ENCODE data around the gene MRPL20.

The MRPL20 gene

DNA sequence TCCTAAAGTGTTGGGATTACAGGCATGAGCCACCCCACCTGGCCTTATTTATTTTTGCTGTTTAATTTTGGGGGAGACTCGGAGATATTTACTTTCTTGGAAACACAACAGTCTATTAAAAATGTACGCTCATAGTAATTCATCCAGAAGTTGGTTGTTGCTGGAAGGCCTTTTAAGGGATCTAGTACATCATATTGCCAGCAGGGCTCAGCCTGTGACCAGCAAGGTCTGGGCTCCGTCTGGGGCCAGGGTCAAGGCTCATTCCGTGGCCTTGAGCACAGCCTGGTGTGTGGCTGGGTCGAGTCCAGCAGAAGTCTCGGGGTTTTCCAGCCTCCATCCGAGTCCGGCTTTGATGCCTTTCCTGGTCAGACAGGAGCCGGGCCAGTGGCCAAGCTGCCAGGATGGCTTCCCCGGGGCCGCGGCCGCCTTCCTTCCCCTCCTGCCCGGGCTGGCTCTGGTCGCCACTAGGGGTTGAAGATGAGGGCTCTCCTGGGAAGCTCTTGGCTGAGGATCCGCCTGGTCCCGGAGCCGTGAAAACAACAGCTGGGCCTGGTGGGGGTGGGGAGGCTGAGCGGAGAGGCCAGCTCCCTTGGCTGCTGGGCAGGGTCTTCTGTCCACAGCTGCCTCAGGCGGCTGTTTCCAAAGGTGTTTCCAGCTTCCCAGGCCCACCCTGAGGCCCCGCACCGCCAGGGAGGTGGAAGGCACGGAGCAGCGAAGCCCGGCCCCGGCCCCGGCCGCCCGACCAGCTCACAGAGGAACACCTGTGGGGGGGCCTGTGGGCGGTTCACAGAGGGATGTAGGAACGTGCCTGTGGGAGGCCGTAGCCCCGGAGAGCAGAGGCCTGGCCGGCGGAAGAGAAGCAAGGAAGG is 23.3 kb upstream of the MRPL20 start:
- TF ChIP-seq TCF12 (IDR thresholded peaks at IDR 0.05; ENCODE audit: low read depth) (no peak), YY1 (IDR thresholded peaks at IDR 0.05; ENCODE audit: low read depth) (no peak), TAF1 (IDR thresholded peaks at IDR 0.05; ENCODE audit: low read depth) (no peak), CREB1 (IDR thresholded peaks at IDR 0.05; ENCODE audit: low read depth) (no peak), EP300 (IDR thresholded peaks at IDR 0.05; ENCODE audit: borderline replicate concordance) (no peak), EGR1 (IDR thresholded peaks at IDR 0.05) (no peak)
- TF ChIP-seq, protein P1, sequence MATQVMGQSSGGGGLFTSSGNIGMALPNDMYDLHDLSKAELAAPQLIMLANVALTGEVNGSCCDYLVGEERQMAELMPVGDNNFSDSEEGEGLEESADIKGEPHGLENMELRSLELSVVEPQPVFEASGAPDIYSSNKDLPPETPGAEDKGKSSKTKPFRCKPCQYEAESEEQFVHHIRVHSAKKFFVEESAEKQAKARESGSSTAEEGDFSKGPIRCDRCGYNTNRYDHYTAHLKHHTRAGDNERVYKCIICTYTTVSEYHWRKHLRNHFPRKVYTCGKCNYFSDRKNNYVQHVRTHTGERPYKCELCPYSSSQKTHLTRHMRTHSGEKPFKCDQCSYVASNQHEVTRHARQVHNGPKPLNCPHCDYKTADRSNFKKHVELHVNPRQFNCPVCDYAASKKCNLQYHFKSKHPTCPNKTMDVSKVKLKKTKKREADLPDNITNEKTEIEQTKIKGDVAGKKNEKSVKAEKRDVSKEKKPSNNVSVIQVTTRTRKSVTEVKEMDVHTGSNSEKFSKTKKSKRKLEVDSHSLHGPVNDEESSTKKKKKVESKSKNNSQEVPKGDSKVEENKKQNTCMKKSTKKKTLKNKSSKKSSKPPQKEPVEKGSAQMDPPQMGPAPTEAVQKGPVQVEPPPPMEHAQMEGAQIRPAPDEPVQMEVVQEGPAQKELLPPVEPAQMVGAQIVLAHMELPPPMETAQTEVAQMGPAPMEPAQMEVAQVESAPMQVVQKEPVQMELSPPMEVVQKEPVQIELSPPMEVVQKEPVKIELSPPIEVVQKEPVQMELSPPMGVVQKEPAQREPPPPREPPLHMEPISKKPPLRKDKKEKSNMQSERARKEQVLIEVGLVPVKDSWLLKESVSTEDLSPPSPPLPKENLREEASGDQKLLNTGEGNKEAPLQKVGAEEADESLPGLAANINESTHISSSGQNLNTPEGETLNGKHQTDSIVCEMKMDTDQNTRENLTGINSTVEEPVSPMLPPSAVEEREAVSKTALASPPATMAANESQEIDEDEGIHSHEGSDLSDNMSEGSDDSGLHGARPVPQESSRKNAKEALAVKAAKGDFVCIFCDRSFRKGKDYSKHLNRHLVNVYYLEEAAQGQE (IDR thresholded peaks at IDR 0.05; ENCODE audit: low read depth) = no peak

DNA sequence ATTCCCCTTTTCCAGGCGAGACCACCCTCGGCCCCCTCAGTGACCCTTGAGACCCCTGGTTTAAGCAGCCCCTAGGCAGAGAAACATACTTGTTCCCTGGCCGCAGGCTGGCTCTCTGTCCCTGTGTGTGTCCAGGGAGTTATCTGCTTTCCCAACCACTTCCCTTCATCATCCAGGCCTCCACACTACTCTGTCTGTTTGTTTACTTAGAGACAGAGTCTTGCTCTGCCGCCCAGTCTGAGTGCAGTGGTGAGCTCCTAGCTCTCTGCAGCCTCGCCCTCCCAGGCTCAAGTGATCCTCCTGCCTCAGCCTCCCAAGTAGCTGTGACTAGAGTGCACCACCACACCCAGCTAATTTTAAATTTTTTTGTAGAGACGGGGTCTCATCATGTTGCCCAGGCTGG is 22.6 kb upstream of the MRPL20 start:
- TF ChIP-seq CREB1 (IDR thresholded peaks at IDR 0.05; ENCODE audit: low read depth) (no peak), ZBTB7A (IDR thresholded peaks at IDR 0.05; ENCODE audit: low read depth) (no peak), CEBPB (IDR thresholded peaks at IDR 0.05) (no peak), YY1 (IDR thresholded peaks at IDR 0.05; ENCODE audit: low read depth) (no peak), NFIC (IDR thresholded peaks at IDR 0.05) (no peak), TEAD4 (IDR thresholded peaks at IDR 0.05) (no peak), EP300 (IDR thresholded peaks at IDR 0.05; ENCODE audit: borderline replicate concordance) (no peak), RAD21 (IDR thresholded peaks at IDR 0.05; ENCODE audit: low read depth) (no peak), TCF12 (IDR thresholded peaks at IDR 0.05; ENCODE audit: low read depth) (no peak), TAF1 (IDR thresholded peaks at IDR 0.05; ENCODE audit: low read depth) (no peak), FOXM1 (IDR thresholded peaks at IDR 0.05; ENCODE audit: borderline replicate concordance, low read depth) (no peak), EGR1 (IDR thresholded peaks at IDR 0.05) (no peak)
- TF ChIP-seq, protein P1 (IDR thresholded peaks at IDR 0.05; ENCODE audit: low read depth) = no peak
- TF ChIP-seq, protein P2, sequence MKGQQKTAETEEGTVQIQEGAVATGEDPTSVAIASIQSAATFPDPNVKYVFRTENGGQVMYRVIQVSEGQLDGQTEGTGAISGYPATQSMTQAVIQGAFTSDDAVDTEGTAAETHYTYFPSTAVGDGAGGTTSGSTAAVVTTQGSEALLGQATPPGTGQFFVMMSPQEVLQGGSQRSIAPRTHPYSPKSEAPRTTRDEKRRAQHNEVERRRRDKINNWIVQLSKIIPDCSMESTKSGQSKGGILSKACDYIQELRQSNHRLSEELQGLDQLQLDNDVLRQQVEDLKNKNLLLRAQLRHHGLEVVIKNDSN (IDR thresholded peaks at IDR 0.05) = no peak
- TF ChIP-seq, protein P3, sequence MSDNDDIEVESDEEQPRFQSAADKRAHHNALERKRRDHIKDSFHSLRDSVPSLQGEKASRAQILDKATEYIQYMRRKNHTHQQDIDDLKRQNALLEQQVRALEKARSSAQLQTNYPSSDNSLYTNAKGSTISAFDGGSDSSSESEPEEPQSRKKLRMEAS (IDR thresholded peaks at IDR 0.05) = no peak

DNA sequence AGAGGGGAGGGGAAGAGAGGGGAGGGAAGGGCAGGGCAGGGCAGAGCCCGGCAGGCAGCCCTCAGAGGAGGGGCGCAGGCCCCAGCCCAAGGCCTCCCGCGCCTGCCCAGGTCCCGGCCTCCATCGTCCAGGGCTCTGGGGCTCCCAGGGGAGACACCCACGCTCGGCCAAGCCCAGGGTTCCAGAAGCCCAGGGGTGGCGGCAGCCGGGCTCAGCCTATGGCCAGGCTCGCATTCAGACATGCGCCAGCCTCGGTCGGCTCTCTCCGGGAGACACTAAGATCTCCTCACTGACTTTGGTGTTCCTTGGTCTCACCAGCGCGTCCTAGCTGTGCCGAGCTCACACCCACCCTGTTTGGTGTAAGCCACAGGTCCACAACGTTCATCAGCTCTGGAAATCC is 21.1 kb upstream of the MRPL20 start:
- TF ChIP-seq EP300 (IDR thresholded peaks at IDR 0.05; ENCODE audit: borderline replicate concordance) (no peak), TAF1 (IDR thresholded peaks at IDR 0.05; ENCODE audit: low read depth) (no peak), YY1 (IDR thresholded peaks at IDR 0.05; ENCODE audit: low read depth) (no peak), EGR1 (IDR thresholded peaks at IDR 0.05) (no peak), CREB1 (IDR thresholded peaks at IDR 0.05; ENCODE audit: low read depth) (no peak), CEBPB (IDR thresholded peaks at IDR 0.05) (no peak), FOXM1 (IDR thresholded peaks at IDR 0.05; ENCODE audit: borderline replicate concordance, low read depth) (no peak), ZBTB7A (IDR thresholded peaks at IDR 0.05; ENCODE audit: low read depth) (no peak)
- TF ChIP-seq, protein P3 (IDR thresholded peaks at IDR 0.05) = no peak

DNA sequence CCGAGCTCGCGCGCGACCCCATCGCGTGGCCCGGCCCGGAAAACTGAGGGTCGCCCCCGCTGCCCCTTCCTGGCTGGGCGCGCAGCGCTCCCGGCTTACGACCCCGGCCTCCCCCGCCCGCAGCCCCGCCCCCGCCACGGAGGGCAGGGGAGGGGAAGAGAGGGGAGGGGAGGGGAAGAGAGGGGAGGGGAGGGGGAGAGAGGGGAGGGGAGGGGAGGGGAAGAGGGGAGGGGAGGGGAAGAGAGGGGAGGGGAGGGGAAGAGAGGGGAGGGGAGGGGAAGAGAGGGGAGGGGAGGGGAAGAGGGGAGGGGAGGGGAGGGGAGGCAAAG is 20.7 kb upstream of the MRPL20 start:
- TF ChIP-seq ZBTB7A (IDR thresholded peaks at IDR 0.05; ENCODE audit: low read depth) = no peak
- TF ChIP-seq CREB1 (IDR thresholded peaks at IDR 0.05; ENCODE audit: low read depth) = no peak
- TF ChIP-seq CEBPB (IDR thresholded peaks at IDR 0.05) = no peak
- no peak for TF ChIP-seq EP300 (IDR thresholded peaks at IDR 0.05; ENCODE audit: borderline replicate concordance)
- TF ChIP-seq TEAD4 (IDR thresholded peaks at IDR 0.05) = no peak
- no peak for TF ChIP-seq NFIC (IDR thresholded peaks at IDR 0.05)
- TF ChIP-seq EGR1 (IDR thresholded peaks at IDR 0.05) = no peak
- TF ChIP-seq RAD21 (IDR thresholded peaks at IDR 0.05; ENCODE audit: low read depth) = no peak
- TF ChIP-seq, protein P3 (IDR thresholded peaks at IDR 0.05) = no peak
- no peak for TF ChIP-seq YY1 (IDR thresholded peaks at IDR 0.05; ENCODE audit: low read depth)
- no peak for TF ChIP-seq TAF1 (IDR thresholded peaks at IDR 0.05; ENCODE audit: low read depth)
- TF ChIP-seq FOXM1 (IDR thresholded peaks at IDR 0.05; ENCODE audit: borderline replicate concordance, low read depth) = no peak
- TF ChIP-seq TCF12 (IDR thresholded peaks at IDR 0.05; ENCODE audit: low read depth) = no peak
- TF ChIP-seq, protein P2 (IDR thresholded peaks at IDR 0.05) = no peak
- TF ChIP-seq, protein P1 (IDR thresholded peaks at IDR 0.05; ENCODE audit: low read depth) = no peak

Data from Ishikawa (cell line).